Breast epithelium (tissue), 4 donors: Measurements from ENCODE around the gene MAPK8IP1. TPM values are rescaled to one million over a fixed set of nuclear protein-coding genes. Genes with fewer than 3 reads are reported as not detected.

Experiments
- DNase-seq, 2 donors: peaks; one replicate each; pipeline ENCODE4 v3.0.0-alpha.2; 2019; ENCODE audit warnings: low spot score in 2 of 2
- H3K27ac ChIP-seq, 2 donors: fragments of 200-600 bp; sonication (generic) in 1 of 2; one replicate each; pipeline ENCODE4 v1.5.1; 2016 to 2019; ENCODE audit warnings: mild to moderate bottlenecking in 1 of 2
- H3K27me3 ChIP-seq, 2 donors: fragments of 200-600 bp; sonication (generic) in 1 of 2; one replicate each; pipeline versions ENCODE4 v1.5.1 to v1.6.0; 2017 to 2019; ENCODE audit warnings: control low read depth in 1 of 2, mild to moderate bottlenecking in 1 of 2
- H3K36me3 ChIP-seq: fragments of 200-600 bp; one replicate; pipeline ENCODE4 v1.5.1; 2019
- H3K4me1 ChIP-seq, 2 donors: fragments of 200-600 bp; sonication (generic); one replicate each; pipeline ENCODE4 v1.5.1; 2016 to 2019; ENCODE audit warnings: control low read depth in 1 of 2
- H3K4me3 ChIP-seq, 3 donors: fragments of 200-600 bp; sonication (generic); 1 replicate in 2 of 3; 2 replicates in 1 of 3; pipeline ENCODE4 v1.5.1; 2016 to 2019; ENCODE audit warnings: mild to moderate bottlenecking in 3 of 3, moderate library complexity in 2 of 3
- H3K9me3 ChIP-seq, 2 donors: fragments of 200-600 bp; sonication (generic) in 1 of 2; one replicate each; pipeline ENCODE4 v1.5.1; 2016 to 2019; ENCODE audit warnings: control low read depth in 1 of 2
- CTCF ChIP-seq, 3 donors: fragments of 450-650 bp; IDR thresholded peaks; one replicate each; pipeline ENCODE4 v1.5.1; 2016 to 2017; ENCODE audit warnings: antibody characterized with exemption in 3 of 3, mild to moderate bottlenecking in 3 of 3, moderate library complexity in 3 of 3
- POLR2A ChIP-seq: fragments of 450-650 bp; IDR thresholded peaks from one replicate; pipeline ENCODE4 v1.6.1; 2016; ENCODE audit warnings: antibody characterized with exemption, mild to moderate bottlenecking, moderate library complexity
- POLR2AphosphoS5 ChIP-seq, 3 donors: sonication (generic); formaldehyde crosslinking; IDR thresholded peaks; one replicate each; pipeline ENCODE4 v1.6.1; 2017; ENCODE audit warnings: antibody characterized with exemption in 3 of 3
- intact Hi-C: fragments of 100-400 bp; cut with DNase I; formaldehyde crosslinking; loops from one replicate; pipeline ENCODE4 v1.15.1; 2023; ENCODE audit warnings: low total_unique reads
- total RNA-seq, 3 donors: library from RNA; depleted of rRNA; stranded (reverse); fragments of >200 nt; gene quantifications; one replicate each; pipeline ENCODE4 v1.1.0, GENCODE V29; 2016

Gene MAPK8IP1
- total RNA-seq, 3 donors from 2014 or later = 5.4 to 7.2 (median 5.9) TPM

DNA sequence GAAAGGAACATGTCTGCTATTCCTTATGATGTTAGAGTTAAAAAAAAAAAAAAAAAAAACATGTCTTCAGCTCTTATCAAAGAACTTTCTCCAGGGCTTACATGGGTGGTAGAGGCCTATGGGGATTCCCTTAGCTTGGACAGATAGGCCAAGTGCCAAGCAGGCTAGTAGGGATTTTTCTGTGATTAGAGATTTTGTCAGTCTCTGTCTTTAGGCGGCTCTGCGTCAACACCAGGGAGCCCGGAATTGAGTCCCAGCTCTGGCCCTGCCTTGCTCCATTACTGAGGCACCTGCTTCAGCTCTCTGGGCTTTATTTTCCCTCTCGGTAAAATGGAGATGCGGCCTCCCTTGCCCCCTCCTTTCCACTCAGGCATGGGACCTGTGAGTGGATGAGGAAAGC lies 25.1 kb upstream of the MAPK8IP1 start:
- Histone ChIP-seq H3K36me3 (peaks cover 10% of the 10 kb centered on the region), H3K27me3 (no peaks in the 10 kb centered on the region), H3K4me3 (no peak overlapping the region), H3K4me1 (peaks cover 19 to 32% of the 10 kb centered on the region in 2 donors), H3K27ac (peak overlapping the region; percentile 86 to 87), H3K9me3 (no peaks in the 10 kb centered on the region)
- intact Hi-C loops = no loop called here
- TF ChIP-seq CTCF (IDR thresholded peaks at IDR 0.05) (no peak), POLR2AphosphoS5 (IDR thresholded peaks at IDR 0.05) (no peak), POLR2A (no peak)
- no peak for DNase-seq

DNA sequence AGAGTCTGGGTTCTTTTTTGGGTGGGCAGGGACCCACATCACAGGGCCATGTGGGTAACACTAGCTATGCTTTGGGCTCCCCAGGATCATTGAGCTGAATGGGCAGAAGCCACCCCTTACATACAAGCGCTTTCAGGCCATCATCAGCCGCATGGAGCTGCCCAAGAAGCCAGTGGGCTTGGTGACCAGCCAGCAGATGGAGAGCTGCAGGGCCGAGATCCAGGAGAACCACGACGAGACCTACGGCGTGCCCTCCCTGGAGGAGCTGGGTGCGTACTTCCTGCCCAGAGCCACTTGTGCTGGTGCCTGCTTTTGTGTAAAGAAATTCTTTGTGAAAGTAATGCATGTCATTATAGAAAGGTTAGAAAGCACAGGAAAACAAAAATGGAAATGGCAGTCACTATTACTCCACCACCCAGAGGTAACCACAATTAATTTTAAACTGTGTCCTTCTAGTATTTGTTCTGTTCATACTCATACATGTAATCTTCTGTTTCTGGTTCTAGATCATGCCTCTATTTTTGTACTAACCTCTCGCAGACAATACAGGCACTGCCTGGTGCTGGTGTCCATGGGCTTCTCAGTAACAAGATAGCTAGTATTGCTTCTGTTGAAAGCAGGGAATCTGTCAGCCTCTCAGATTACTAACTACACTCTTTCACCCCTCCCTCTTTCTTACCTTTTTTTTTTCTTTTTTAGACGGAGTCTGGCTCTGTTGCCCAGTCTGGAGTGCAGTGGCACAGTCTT lies 24.5 kb upstream of the MAPK8IP1 start:
- H3K27ac ChIP-seq = peak overlapping the region; percentile 86 to 87
- intact Hi-C loops = no loop called here
- TF ChIP-seq CTCF (IDR thresholded peaks at IDR 0.05) = no peak
- TF ChIP-seq POLR2A = no peak
- no peak for TF ChIP-seq POLR2AphosphoS5 (IDR thresholded peaks at IDR 0.05)
- H3K4me3 ChIP-seq = no peak overlapping the region
- peaks cover 19 to 32% of the 10 kb centered on the region in 2 donors for H3K4me1 ChIP-seq
- no peaks in the 10 kb centered on the region for H3K9me3 ChIP-seq
- no peaks in the 10 kb centered on the region for H3K27me3 ChIP-seq
- peaks cover 10% of the 10 kb centered on the region for H3K36me3 ChIP-seq
- no peak for DNase-seq

DNA sequence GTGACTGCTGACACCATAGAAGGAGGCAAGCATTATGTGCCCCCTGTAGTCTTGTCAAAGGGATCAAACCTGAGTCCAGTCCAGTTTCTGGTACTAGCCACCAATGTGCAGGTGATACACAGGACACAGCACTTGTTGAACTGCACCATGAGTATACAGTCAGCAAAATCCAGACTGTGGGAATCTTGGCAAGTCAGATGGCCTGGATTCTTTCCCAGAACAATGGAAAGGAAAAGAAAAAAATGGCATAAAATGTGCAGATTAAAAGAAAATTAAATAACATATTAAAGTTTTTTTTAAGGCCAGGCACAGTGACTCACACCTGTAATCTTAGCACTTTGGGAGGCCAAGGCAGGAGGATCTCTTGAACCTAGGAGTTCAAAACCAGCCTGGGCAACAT lies 21.4 kb upstream of the MAPK8IP1 start:
- H3K4me1 ChIP-seq = peaks cover 7 to 9% of the 10 kb centered on the region in 2 donors
- H3K27me3 ChIP-seq = no peaks in the 10 kb centered on the region
- no peaks in the 10 kb centered on the region for H3K9me3 ChIP-seq
- no peak overlapping the region for H3K27ac ChIP-seq
- TF ChIP-seq CTCF (IDR thresholded peaks at IDR 0.05) (no peak), POLR2AphosphoS5 (IDR thresholded peaks at IDR 0.05) (no peak), POLR2A (no peak)
- intact Hi-C loops = no loop called here
- no peak for DNase-seq
- no peak overlapping the region for H3K4me3 ChIP-seq
- H3K36me3 ChIP-seq = peaks cover 25% of the 10 kb centered on the region

DNA sequence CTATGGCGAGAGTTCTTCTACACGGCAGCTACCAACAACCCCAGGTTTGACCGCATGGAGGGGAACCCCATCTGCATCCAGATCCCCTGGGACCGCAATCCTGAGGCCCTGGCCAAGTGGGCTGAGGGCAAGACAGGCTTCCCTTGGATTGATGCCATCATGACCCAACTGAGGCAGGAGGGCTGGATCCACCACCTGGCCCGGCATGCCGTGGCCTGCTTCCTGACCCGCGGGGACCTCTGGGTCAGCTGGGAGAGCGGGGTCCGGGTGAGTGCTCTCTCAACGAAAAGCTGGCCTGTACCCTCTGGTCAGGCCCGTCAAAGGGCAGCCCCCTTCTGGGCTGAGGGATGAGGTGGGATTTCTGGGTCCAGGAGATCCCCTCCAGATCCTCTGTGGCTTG lies 15.9 kb upstream of the MAPK8IP1 start:
- Histone ChIP-seq H3K9me3 (no peaks in the 10 kb centered on the region), H3K27ac (no peak overlapping the region), H3K4me3 (no peak overlapping the region), H3K4me1 (no peaks in the 10 kb centered on the region), H3K36me3 (peaks cover 40% of the 10 kb centered on the region), H3K27me3 (no peaks in the 10 kb centered on the region)
- intact Hi-C loops = no loop called here
- no peak for DNase-seq
- no peak for TF ChIP-seq CTCF (IDR thresholded peaks at IDR 0.05)
- no peak for TF ChIP-seq POLR2AphosphoS5 (IDR thresholded peaks at IDR 0.05)
- TF ChIP-seq POLR2A = no peak

DNA sequence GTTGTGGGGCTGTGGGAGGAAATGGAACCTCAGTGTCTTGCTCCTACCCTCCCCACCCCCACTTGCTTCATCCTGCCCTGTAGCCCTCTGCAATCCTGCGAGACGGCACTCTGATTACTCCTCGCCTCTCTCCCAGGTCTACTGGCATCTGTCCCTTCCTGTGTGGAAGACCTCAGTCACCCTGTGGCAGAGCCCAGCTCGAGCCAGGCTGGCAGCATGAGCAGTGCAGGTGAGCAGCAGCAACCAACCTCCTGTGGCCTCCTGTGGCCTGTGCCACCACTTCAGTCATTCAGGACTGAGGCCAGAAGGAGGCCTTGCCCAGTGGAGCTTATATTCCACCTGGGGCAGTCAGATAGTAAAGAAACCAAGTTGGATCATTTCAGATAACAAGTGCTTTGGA lies 14.7 kb upstream of the MAPK8IP1 start:
- H3K27me3 ChIP-seq = no peaks in the 10 kb centered on the region
- intact Hi-C loops = no loop called here
- no peaks in the 10 kb centered on the region for H3K9me3 ChIP-seq
- no peak overlapping the region for H3K4me3 ChIP-seq
- H3K4me1 ChIP-seq = no peaks in the 10 kb centered on the region
- H3K27ac ChIP-seq = no peak overlapping the region
- DNase-seq = no peak
- peaks cover 40% of the 10 kb centered on the region for H3K36me3 ChIP-seq
- no peak for TF ChIP-seq POLR2AphosphoS5 (IDR thresholded peaks at IDR 0.05)
- no peak for TF ChIP-seq CTCF (IDR thresholded peaks at IDR 0.05)
- no peak for TF ChIP-seq POLR2A
